ENCODE data around the gene ST8SIA3. TPM values are rescaled to one million over a fixed set of nuclear protein-coding genes. Genes with fewer than 3 reads are reported as not detected.

Gene ST8SIA3
- total and polyA plus RNA-seq, 9 of the 15 experiments (the other 6 are each of a cell fraction or from before 2014, with no cell fraction given): not detected

DNA sequence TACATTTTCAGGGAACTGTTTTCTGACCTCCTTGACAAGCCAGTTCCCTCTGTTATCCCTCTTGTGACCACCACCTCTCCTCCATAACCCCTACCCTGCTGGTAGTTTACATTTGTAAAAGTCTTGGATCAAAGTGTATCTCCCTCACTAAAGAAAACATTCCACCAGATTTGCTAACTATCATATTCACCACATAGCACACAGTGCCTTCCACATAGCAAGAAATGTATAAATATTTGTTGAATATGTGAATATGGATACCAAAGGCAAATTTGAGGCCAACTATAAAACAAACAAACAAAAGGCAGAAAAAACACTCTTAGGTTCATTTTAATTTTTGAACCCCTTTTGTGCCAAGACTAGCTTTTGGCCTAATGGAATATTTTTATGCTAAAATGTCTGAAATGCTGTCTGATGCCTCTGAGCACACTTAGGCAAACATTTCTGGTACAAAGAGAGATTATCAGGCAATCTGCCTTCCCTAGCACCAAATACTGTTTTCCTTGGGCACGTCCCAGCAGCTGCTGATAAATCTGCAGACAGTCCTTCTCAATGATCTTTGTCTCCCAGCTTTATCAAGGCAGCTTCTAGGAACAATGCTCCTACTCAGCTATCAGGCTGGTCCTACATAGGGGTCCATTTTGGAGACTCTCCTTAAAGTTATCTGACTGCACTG is 26.7 kb upstream of the ST8SIA3 start:
- Histone ChIP-seq H2AFZ (ENCODE audit: low read depth, low read length) (no peak overlapping the region), H4K20me1 (replicated peaks; ENCODE audit: control insufficient read depth, insufficient read depth, low read length) (no peaks in the 10 kb centered on the region), H3K9me1 (ENCODE audit: control insufficient read depth, insufficient read depth, low read length) (no peaks in the 10 kb centered on the region), H3K4me3 (no peak overlapping the region), H3K79me2 (ENCODE audit: control insufficient read depth, insufficient read depth, low read length) (no peaks in the 10 kb centered on the region), H3K4me1 (replicated peaks in 1 of 2; ENCODE audit: control insufficient read depth in 2 of 2, insufficient read depth in 2 of 2, low read length in 2 of 2) (no peaks in the 10 kb centered on the region), H3K36me3 (ENCODE audit: control insufficient read depth, insufficient read depth, low read length) (no peaks in the 10 kb centered on the region), H3K9me3 (replicated peaks; ENCODE audit: control insufficient read depth, insufficient read depth, low read depth, low read length) (no peaks in the 10 kb centered on the region), H3K27me3 (ENCODE audit: control insufficient read depth in 2 of 2, insufficient read depth in 2 of 2, low read length in 2 of 2) (0 out of 5 replicates have a peak, but pooled peaks cover 0 to 3% of the 10 kb centered on the region in 2 experiments), H3K9ac (ENCODE audit: insufficient read depth in 1 of 2, low read depth in 2 of 2, low read length in 2 of 2) (no peak overlapping the region), H3K4me2 (ENCODE audit: insufficient read depth, low read length) (no peak overlapping the region), H3K27ac (ENCODE audit: extremely low read depth, low read depth, low read length) (no peak overlapping the region)
- no peak for DNase-seq (ENCODE audit: extremely low read depth in 1 of 4, low spot score in 3 of 4)
- FAIRE-seq: no peak
- in situ Hi-C loops (cut with MboI): no loop called here
- CTCF ChIA-PET (ENCODE audit: low intra/inter-chr PET ratio): no interaction called here
- no TSS peak for BruUV-seq (replicated peaks)
- WGBS (ENCODE audit: insufficient coverage, low coverage, missing lambda C conversion rate): 0% methylated on average over 1 of the region's 1 CpG
- POLR2A ChIA-PET: no interaction called here
- intact Hi-C loops (cut with micrococcal nuclease): no loop called here
- no peak for ATAC-seq
- TF ChIP-seq NCOA2 (IDR thresholded peaks at IDR 0.05; ENCODE audit: partially characterized antibody in 2 of 2): no peak
- TF ChIP-seq, protein P1, sequence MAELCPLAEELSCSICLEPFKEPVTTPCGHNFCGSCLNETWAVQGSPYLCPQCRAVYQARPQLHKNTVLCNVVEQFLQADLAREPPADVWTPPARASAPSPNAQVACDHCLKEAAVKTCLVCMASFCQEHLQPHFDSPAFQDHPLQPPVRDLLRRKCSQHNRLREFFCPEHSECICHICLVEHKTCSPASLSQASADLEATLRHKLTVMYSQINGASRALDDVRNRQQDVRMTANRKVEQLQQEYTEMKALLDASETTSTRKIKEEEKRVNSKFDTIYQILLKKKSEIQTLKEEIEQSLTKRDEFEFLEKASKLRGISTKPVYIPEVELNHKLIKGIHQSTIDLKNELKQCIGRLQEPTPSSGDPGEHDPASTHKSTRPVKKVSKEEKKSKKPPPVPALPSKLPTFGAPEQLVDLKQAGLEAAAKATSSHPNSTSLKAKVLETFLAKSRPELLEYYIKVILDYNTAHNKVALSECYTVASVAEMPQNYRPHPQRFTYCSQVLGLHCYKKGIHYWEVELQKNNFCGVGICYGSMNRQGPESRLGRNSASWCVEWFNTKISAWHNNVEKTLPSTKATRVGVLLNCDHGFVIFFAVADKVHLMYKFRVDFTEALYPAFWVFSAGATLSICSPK (IDR thresholded peaks at IDR 0.05; ENCODE audit: borderline replicate concordance): no peak
- no peak for TF ChIP-seq HLTF (IDR thresholded peaks at IDR 0.05)
- no peak for TF ChIP-seq CBFB (CRISPR knock-in tag; IDR thresholded peaks at IDR 0.05)
- no peak for TF ChIP-seq CHCHD3 (CRISPR knock-in tag; IDR thresholded peaks at IDR 0.05)
- no peak for TF ChIP-seq NFRKB (IDR thresholded peaks at IDR 0.05; ENCODE audit: low read depth)
- no peak for TF ChIP-seq FOS (IDR thresholded peaks at IDR 0.05; ENCODE audit: extremely low read depth, insufficient read length)
- no peak for TF ChIP-seq ETV5 (CRISPR knock-in tag; IDR thresholded peaks at IDR 0.05; ENCODE audit: low read depth)
- no peak for TF ChIP-seq RBM17 (IDR thresholded peaks at IDR 0.05; ENCODE audit: borderline replicate concordance, low read depth, low read length)
- TF ChIP-seq, protein P2, sequence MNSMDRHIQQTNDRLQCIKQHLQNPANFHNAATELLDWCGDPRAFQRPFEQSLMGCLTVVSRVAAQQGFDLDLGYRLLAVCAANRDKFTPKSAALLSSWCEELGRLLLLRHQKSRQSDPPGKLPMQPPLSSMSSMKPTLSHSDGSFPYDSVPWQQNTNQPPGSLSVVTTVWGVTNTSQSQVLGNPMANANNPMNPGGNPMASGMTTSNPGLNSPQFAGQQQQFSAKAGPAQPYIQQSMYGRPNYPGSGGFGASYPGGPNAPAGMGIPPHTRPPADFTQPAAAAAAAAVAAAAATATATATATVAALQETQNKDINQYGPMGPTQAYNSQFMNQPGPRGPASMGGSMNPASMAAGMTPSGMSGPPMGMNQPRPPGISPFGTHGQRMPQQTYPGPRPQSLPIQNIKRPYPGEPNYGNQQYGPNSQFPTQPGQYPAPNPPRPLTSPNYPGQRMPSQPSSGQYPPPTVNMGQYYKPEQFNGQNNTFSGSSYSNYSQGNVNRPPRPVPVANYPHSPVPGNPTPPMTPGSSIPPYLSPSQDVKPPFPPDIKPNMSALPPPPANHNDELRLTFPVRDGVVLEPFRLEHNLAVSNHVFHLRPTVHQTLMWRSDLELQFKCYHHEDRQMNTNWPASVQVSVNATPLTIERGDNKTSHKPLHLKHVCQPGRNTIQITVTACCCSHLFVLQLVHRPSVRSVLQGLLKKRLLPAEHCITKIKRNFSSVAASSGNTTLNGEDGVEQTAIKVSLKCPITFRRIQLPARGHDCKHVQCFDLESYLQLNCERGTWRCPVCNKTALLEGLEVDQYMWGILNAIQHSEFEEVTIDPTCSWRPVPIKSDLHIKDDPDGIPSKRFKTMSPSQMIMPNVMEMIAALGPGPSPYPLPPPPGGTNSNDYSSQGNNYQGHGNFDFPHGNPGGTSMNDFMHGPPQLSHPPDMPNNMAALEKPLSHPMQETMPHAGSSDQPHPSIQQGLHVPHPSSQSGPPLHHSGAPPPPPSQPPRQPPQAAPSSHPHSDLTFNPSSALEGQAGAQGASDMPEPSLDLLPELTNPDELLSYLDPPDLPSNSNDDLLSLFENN (IDR thresholded peaks at IDR 0.05; ENCODE audit: low read depth in 2 of 2, low read length in 2 of 2): no peak
- TF ChIP-seq TOE1 (IDR thresholded peaks at IDR 0.05; ENCODE audit: borderline replicate concordance): no peak
- no peak for TF ChIP-seq TOE1 (CRISPR knock-in tag; IDR thresholded peaks at IDR 0.05; ENCODE audit: borderline replicate concordance, low read depth)
- no peak for TF ChIP-seq KDM5B (IDR thresholded peaks at IDR 0.05; ENCODE audit: insufficient replicate concordance, low read depth, low read length)
- TF ChIP-seq NUFIP1 (IDR thresholded peaks at IDR 0.05; ENCODE audit: partially characterized antibody): no peak
- TF ChIP-seq LCOR (CRISPR knock-in tag; IDR thresholded peaks at IDR 0.05): no peak
- TF ChIP-seq, protein P3, sequence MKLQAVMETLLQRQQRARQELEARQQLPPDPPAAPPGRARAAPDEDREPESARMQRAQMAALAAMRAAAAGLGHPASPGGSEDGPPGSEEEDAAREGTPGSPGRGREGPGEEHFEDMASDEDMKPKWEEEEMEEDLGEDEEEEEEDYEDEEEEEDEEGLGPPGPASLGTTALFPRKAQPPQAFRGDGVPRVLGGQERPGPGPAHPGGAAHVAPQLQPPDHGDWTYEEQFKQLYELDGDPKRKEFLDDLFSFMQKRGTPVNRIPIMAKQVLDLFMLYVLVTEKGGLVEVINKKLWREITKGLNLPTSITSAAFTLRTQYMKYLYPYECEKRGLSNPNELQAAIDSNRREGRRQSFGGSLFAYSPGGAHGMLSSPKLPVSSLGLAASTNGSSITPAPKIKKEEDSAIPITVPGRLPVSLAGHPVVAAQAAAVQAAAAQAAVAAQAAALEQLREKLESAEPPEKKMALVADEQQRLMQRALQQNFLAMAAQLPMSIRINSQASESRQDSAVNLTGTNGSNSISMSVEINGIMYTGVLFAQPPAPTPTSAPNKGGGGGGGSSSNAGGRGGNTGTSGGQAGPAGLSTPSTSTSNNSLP (IDR thresholded peaks at IDR 0.05; ENCODE audit: borderline replicate concordance, low read depth, low read length): no peak

All from K562 (cell line).